Measurements from ENCODE around the gene CTDSPL. TPM values are rescaled to one million over a fixed set of nuclear protein-coding genes. Genes with fewer than 3 reads are reported as not detected.
"Not testable (repeated sequence)": the region's sequence is repeated elsewhere in the genome, so short reads cannot be mapped to it uniquely, and the experiment has no call there.

Gene CTDSPL, protein sequence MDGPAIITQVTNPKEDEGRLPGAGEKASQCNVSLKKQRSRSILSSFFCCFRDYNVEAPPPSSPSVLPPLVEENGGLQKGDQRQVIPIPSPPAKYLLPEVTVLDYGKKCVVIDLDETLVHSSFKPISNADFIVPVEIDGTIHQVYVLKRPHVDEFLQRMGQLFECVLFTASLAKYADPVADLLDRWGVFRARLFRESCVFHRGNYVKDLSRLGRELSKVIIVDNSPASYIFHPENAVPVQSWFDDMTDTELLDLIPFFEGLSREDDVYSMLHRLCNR
- 35.7 and 40.4 TPM in 2 replicates for polyA plus RNA-seq (2011; rRNA removed)
- 50.6 and 61.1 TPM in 2 replicates for polyA minus RNA-seq (2011; rRNA and poly(A)+ RNA removed)

DNA sequence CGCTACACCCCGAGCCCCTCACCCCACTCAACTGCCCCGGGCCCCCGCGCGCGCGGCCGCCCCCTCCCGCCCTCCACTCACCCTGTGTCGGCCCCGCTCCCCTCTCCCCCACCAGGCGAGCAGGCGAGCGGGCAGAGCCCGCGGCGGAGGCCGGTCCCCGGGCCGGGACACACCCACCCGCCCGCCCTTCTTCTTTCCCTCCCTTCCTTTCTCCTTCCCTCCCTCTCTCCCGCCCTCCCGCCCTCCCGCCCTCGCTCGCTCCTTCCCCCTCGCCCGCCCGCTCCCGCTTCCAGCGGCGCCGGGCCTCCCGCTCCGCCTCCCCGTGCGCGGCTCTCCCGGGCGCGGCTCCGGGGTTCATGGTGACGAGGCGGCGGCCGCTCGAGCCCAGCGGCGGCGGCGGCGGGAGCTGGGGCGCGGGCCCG, at the start of gene CTDSPL:
CTDSPL (plus strand) TSS at position 261 of the 422 bp plus-strand sequence. CDS start 320 bp downstream, outside the sequence.
- peak within 1 kb of the TSS; percentile 21 for H3K27ac ChIP-seq (ENCODE audit: low read depth, low read length)
- TF ChIP-seq, protein P1, sequence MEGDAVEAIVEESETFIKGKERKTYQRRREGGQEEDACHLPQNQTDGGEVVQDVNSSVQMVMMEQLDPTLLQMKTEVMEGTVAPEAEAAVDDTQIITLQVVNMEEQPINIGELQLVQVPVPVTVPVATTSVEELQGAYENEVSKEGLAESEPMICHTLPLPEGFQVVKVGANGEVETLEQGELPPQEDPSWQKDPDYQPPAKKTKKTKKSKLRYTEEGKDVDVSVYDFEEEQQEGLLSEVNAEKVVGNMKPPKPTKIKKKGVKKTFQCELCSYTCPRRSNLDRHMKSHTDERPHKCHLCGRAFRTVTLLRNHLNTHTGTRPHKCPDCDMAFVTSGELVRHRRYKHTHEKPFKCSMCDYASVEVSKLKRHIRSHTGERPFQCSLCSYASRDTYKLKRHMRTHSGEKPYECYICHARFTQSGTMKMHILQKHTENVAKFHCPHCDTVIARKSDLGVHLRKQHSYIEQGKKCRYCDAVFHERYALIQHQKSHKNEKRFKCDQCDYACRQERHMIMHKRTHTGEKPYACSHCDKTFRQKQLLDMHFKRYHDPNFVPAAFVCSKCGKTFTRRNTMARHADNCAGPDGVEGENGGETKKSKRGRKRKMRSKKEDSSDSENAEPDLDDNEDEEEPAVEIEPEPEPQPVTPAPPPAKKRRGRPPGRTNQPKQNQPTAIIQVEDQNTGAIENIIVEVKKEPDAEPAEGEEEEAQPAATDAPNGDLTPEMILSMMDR (IDR thresholded peaks at IDR 0.05; ENCODE audit: low read depth, low read length): no peak

DNA sequence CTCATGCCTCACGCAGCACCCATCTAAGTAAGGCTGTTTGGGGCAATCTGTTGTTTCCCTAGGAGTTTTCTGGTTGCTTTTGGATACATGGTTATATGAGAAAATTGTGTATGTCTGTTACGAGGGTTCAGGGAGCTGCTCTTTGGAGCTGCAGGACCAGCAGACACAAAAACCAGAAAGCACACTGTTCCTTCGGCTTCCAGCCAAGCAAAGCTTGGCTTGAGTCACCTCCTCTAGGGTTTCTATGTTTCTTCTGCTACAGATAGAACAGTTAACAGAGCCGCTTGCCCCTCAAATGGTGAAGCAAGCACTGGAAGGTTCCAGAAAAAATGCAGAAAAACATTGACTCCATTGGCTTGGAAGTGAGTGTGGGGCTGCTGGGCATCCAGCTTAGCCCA, 49.2 kb upstream of the CTDSPL start:
- POLR2A ChIA-PET: interaction anchor here (0.9 kb wide), 1 partner anchor 130 kb away, joined by 3 read pairs; no protein-coding TSS in a partner anchor
- peak overlapping the region; percentile 31 for H3K27ac ChIP-seq (ENCODE audit: low read depth, low read length)
- CTCF ChIA-PET: interaction anchor here (0.5 kb wide), 1 partner anchor 164 kb away, joined by 3 read pairs; no protein-coding TSS in a partner anchor

More for the DNA sequence above, at the start of gene CTDSPL:
- no peaks in the 10 kb centered on the region for H3K27me3 ChIP-seq (ENCODE audit: control insufficient read depth, insufficient read depth, low read length)
- ChIA-PET CTCF (no interaction called here), POLR2A (no interaction called here)
- DNase-seq (ENCODE audit: low read depth, low spot score): no peak
- H3K9me3 ChIP-seq (ENCODE audit: control insufficient read depth, insufficient read depth, low read length): peaks cover 4% of the 10 kb centered on the region
- peak within 1 kb of the TSS; percentile 91 for H3K4me3 ChIP-seq (ENCODE audit: low read depth, low read length)

DNA sequence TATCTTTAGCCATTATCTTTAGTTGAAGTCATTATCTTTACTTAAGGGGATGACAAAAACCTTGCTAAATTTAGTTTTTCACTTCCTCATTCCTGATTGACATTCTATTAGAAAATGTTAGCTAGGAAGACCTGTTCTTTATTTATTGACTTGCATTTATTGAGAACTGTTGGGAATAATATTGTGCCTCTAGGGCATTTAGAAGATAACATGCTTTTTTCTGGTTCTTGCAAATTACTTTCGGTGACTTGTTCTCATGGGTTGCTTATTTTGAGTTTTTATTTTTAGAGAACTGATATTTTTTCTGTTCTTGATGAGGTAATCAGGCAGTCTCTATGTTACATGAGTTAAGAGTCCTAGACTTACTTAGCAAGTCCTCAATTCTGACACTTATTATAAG, 48.3 kb upstream of the CTDSPL start:
- no peak for DNase-seq (ENCODE audit: low read depth, low spot score)
- Histone ChIP-seq H3K27me3 (ENCODE audit: control insufficient read depth, insufficient read depth, low read length) (no peaks in the 10 kb centered on the region), H3K9me3 (ENCODE audit: control insufficient read depth, insufficient read depth, low read length) (no peaks in the 10 kb centered on the region), H3K27ac (ENCODE audit: low read depth, low read length) (no peak overlapping the region), H3K4me3 (ENCODE audit: low read depth, low read length) (no peak overlapping the region)
- TF ChIP-seq, protein P1 (IDR thresholded peaks at IDR 0.05; ENCODE audit: low read depth, low read length): no peak
- ChIA-PET CTCF (interaction anchor here (0.5 to 1.2 kb wide), 2 partner anchors 14 to 42 kb away, joined by 4 read pairs; no protein-coding TSS in a partner anchor), POLR2A (no interaction called here)

More for the DNA sequence above, 49.2 kb upstream of the CTDSPL start:
- H3K27me3 ChIP-seq (ENCODE audit: control insufficient read depth, insufficient read depth, low read length): no peaks in the 10 kb centered on the region
- H3K9me3 ChIP-seq (ENCODE audit: control insufficient read depth, insufficient read depth, low read length): no peaks in the 10 kb centered on the region
- no peak overlapping the region for H3K4me3 ChIP-seq (ENCODE audit: low read depth, low read length)
- DNase-seq (ENCODE audit: low read depth, low spot score): no peak
- TF ChIP-seq, protein P1 (IDR thresholded peaks at IDR 0.05; ENCODE audit: low read depth, low read length): no peak

DNA sequence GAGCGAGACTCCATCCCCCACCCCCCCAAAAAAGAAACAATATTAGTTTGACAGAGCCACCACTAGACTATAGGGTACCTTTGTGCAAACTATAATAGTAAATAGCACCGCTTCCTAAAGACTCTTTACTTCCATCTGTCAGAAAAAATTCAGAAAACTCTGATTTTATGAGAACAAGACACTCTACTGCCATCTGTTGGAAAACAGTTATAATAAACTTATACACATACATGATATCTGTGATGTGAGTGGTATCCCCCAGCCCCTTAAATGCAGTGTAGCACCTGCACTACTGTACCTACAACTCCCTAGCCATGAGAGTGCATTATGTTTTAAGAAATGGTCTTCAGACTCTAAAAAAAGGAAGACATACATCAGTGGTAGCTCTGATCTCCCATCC, 47.1 kb upstream of the CTDSPL start:
- no peaks in the 10 kb centered on the region for H3K9me3 ChIP-seq (ENCODE audit: control insufficient read depth, insufficient read depth, low read length)
- TF ChIP-seq, protein P1 (IDR thresholded peaks at IDR 0.05; ENCODE audit: low read depth, low read length): peak; percentile 42
- H3K27ac ChIP-seq (ENCODE audit: low read depth, low read length): no peak overlapping the region
- H3K27me3 ChIP-seq (ENCODE audit: control insufficient read depth, insufficient read depth, low read length): no peaks in the 10 kb centered on the region
- no peak overlapping the region for H3K4me3 ChIP-seq (ENCODE audit: low read depth, low read length)
- CTCF ChIA-PET: interaction anchor here (0.6 to 2.0 kb wide), 12 partner anchors 11 to 506 kb away, joined by 3 to 13 read pairs (median 4); no protein-coding TSS in a partner anchor
- DNase-seq (ENCODE audit: low read depth, low spot score): no peak
- POLR2A ChIA-PET: no interaction called here

DNA sequence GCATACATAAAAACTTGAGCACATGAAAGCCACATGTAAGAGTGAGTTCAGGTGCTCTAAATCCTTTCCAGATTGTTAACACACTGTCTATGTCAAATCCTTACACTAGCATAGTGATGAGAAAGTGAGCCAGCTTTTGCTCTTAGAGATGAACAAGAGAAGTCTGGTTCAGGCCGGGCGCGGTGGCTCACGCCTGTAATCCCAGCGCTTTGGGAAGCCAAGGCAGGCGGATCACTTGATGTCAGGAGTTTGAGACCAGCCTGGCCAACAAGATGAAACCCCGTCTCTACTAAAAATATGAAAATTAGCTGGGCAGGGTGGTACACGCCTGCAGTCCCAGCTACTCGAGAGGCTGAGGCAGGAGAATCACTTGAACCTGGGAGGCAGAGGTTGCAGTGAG, 46.5 kb upstream of the CTDSPL start:
- H3K27me3 ChIP-seq (ENCODE audit: control insufficient read depth, insufficient read depth, low read length); H3K4me3 ChIP-seq (ENCODE audit: low read depth, low read length); H3K9me3 ChIP-seq (ENCODE audit: control insufficient read depth, insufficient read depth, low read length); POLR2A ChIA-PET; DNase-seq (ENCODE audit: low read depth, low spot score); H3K27ac ChIP-seq (ENCODE audit: low read depth, low read length): not testable (repeated sequence)
- CTCF ChIA-PET: interaction anchor here (0.5 to 2.0 kb wide), 17 partner anchors 8 to 516 kb away, joined by 3 to 13 read pairs (median 4); no protein-coding TSS in a partner anchor

Measured in AG04450 (cell line).